PC-9 (cell line): ENCODE data around the gene SLC35F3.

Experiments used
- EZH2 ChIP-seq: fragments of 200-600 bp; sonication (generic); IDR thresholded peaks from 2 replicates; pipeline ENCODE4 v1.8.0; 2017; ENCODE audit warnings: antibody characterized with exemption, low read depth
- TF ChIP-seq, protein P1 (sequence below): fragments of 200-600 bp; sonication (generic); conservative IDR thresholded peaks from 2 replicates; pipeline ENCODE4 v1.6.1; 2017; ENCODE audit warnings: mixed run types, antibody characterized with exemption, mild to moderate bottlenecking, moderate library complexity

DNA sequence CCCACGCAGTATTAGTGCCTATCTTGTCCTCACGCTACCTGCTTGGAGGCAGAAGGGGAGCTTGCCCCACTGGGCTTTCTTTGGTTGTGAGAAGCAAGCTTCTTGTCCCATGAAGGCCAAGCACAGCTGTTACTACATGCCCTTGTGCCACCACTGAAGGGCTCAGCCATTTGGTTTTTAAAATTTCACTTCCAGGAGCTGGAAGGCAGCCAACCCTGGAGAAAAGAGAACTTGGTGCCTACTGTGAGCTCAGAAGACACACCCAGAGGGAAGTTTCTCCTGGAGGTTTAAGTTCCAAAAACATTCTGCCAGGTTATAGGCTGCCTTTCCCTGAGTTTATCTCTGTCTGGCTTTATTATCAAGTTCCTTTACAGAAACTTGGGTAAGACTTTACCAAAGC, 187.4 kb downstream of the SLC35F3 start:
- TF ChIP-seq, protein P1, sequence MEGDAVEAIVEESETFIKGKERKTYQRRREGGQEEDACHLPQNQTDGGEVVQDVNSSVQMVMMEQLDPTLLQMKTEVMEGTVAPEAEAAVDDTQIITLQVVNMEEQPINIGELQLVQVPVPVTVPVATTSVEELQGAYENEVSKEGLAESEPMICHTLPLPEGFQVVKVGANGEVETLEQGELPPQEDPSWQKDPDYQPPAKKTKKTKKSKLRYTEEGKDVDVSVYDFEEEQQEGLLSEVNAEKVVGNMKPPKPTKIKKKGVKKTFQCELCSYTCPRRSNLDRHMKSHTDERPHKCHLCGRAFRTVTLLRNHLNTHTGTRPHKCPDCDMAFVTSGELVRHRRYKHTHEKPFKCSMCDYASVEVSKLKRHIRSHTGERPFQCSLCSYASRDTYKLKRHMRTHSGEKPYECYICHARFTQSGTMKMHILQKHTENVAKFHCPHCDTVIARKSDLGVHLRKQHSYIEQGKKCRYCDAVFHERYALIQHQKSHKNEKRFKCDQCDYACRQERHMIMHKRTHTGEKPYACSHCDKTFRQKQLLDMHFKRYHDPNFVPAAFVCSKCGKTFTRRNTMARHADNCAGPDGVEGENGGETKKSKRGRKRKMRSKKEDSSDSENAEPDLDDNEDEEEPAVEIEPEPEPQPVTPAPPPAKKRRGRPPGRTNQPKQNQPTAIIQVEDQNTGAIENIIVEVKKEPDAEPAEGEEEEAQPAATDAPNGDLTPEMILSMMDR: no peak
- TF ChIP-seq EZH2: no peak
